ENCODE data around the gene GSG1L. TPM values are rescaled to one million over a fixed set of nuclear protein-coding genes. Genes with fewer than 3 reads are reported as not detected.

The GSG1L gene
- total RNA-seq, 1 experiment from 2014 or later = not detected

DNA sequence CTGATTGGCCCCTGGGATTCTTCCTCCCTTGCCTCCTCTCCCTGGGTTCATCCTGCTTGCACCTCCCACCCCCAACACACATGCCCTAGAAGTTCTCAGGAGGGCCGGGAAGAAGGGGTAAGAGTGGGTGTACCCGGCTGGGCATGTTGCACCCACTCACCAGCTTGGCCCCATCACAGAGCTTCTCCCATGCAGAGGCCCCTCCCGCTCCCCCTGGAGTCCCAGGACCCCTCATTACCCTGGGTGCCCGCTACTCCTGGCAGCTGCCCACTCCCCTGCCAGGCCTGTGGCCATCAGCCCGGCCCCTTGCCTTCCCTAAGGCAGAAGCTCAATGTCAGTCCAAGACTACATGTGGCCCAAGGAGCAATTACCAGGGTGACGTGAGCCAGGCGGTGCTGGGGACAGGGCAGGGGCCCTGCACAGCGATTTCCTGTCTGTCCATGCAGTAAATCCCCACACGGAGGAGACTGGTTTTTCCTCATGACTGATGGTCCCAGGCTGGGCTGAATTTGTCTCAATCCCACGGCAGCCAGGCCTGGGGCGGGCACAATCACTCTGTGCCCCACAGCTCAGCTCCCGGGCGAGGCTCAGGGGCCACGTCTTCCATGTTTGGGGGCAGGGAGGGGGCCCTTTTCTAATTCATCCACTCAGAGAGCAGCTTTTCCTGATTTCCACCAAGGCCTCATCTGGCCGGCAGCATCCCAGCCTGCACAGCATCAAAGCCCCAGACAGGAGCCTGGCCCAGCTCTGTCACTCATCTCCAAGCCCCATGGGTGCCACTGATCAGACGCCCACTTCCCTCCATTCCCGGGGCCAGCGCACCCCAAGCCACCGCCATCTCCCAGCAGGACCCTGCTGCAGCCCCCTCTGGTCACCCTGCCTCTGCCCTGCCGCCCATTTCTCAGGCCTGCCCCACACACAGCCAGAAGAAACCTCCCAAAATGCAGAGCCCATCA, 278.9 kb downstream of the GSG1L start:
- H3K4me3 ChIP-seq = no peak overlapping the region
- intact Hi-C loops (cut with micrococcal nuclease; ENCODE audit: unreplicated experiment) = no loop called here
- no peak for TF ChIP-seq CTCF (conservative IDR thresholded peaks at IDR 0.05)
- no peak for TF ChIP-seq EZH2 (IDR thresholded peaks at IDR 0.05; ENCODE audit: low read depth)
- ChIA-PET CTCF (no interaction called here), POLR2A (ENCODE audit: unreplicated experiment) (no interaction called here)
- no peaks in the 10 kb centered on the region for H3K36me3 ChIP-seq (ENCODE audit: low read depth)
- no peaks in the 10 kb centered on the region for H3K4me1 ChIP-seq (replicated peaks; ENCODE audit: insufficient read depth)
- no peaks in the 10 kb centered on the region; the same call in 1 of the 2 replicates for H4K20me1 ChIP-seq (ENCODE audit: insufficient read depth)
- no TSS peak for BruUV-seq (replicated peaks)
- H3K79me2 ChIP-seq (ENCODE audit: low read depth) = no peaks in the 10 kb centered on the region
- H3K27me3 ChIP-seq (ENCODE audit: insufficient read depth, low read depth) = peaks cover 9% of the 10 kb centered on the region
- H2AFZ ChIP-seq = no peak overlapping the region
- no peaks in the 10 kb centered on the region for H3K9me3 ChIP-seq (ENCODE audit: insufficient read depth, low read depth)
- H3K9me2 ChIP-seq (ENCODE audit: insufficient read depth) = no peaks in the 10 kb centered on the region
- no peak overlapping the region for H3K27ac ChIP-seq
- DNase-seq = no peak
- no peaks in the 10 kb centered on the region for H3F3A ChIP-seq (ENCODE audit: insufficient read depth, low read depth)
- no peak overlapping the region for H3K4me2 ChIP-seq

DNA sequence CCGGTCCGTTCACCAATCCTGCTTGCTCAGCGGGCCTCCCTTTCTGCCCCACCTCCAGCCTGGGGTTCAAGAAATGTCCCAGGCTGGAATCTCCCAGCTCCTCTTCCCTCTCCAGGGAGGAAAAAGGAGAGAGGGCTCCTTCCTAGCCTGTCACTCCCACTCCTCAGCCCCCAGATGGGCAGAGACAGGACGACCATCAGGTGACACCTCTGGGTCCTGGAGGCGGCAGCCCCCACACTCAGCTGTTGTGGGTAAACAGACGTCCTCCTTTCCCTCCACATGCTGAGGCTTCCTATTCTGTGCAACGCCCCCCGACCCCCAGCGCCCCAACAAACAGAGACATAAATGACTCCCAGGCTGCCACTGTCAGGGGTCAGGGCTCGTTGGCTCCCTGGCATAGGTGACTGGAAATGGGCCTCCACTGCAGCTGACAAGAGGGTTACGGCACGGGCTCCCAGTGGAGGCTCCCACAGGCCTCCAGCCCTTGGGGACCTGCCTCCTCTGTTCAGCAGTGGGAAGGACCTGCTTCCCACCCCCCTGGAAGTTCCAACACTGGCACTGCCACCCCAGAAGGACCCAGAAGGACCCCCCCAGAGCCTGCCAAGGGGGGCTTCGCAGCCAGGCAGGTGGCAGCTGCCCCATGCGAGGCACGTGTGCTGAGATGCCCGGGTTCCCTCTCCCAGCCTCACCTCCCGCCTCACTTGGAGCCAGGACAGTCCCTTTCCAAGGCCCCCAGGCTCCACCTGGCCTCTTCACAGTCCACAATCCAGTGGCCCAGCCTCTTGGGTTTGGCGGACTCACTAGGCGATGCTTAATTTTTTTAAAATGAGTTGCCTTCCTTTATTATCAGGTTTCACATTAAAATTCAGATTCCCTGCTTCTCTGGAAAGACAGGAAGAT, 281.3 kb downstream of the GSG1L start:
- H3K9me2 ChIP-seq (ENCODE audit: insufficient read depth) = no peaks in the 10 kb centered on the region
- no peak overlapping the region for H3K4me2 ChIP-seq
- H3K27me3 ChIP-seq (ENCODE audit: insufficient read depth, low read depth) = peaks cover 6% of the 10 kb centered on the region; the same call in 1 of the 2 replicates
- H2AFZ ChIP-seq = no peak overlapping the region
- TF ChIP-seq EZH2 (IDR thresholded peaks at IDR 0.05; ENCODE audit: low read depth) = no peak
- TF ChIP-seq CTCF (conservative IDR thresholded peaks at IDR 0.05) = no peak
- intact Hi-C loops (cut with micrococcal nuclease; ENCODE audit: unreplicated experiment) = no loop called here
- H3K36me3 ChIP-seq (ENCODE audit: low read depth) = no peaks in the 10 kb centered on the region
- POLR2A ChIA-PET (ENCODE audit: unreplicated experiment) = no interaction called here
- H3K27ac ChIP-seq = no peak overlapping the region
- H3K79me2 ChIP-seq (ENCODE audit: low read depth) = no peaks in the 10 kb centered on the region
- TSS peak; percentile 16 for BruUV-seq (replicated peaks)
- H4K20me1 ChIP-seq (ENCODE audit: insufficient read depth) = no peaks in the 10 kb centered on the region; the same call in 1 of the 2 replicates
- H3K9me3 ChIP-seq (ENCODE audit: insufficient read depth, low read depth) = no peaks in the 10 kb centered on the region
- H3K4me3 ChIP-seq = no peak overlapping the region
- CTCF ChIA-PET = no interaction called here
- H3K4me1 ChIP-seq (replicated peaks; ENCODE audit: insufficient read depth) = no peaks in the 10 kb centered on the region
- no peaks in the 10 kb centered on the region for H3F3A ChIP-seq (ENCODE audit: insufficient read depth, low read depth)
- DNase-seq = no peak

DNA sequence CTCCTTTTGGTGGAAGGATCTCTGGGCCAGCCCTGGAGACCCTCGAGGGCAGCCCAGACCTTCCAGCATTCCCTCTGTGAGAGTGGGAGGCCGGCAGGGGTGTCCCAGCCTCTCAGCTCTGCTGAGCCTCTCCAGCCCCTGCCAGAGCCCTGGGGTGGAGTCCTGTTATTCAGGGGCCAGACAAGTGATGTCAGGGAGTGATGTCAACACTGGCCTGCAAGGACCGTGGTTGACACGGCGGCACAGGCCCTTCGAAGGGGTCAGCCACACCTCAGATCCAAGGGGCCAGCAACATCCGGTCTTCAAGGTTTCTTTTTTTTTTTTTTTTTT, 282.4 kb downstream of the GSG1L start:
- no TSS peak for BruUV-seq (replicated peaks)
- POLR2A ChIA-PET (ENCODE audit: unreplicated experiment) = no interaction called here
- H3K4me3 ChIP-seq = no peak overlapping the region
- H3K4me1 ChIP-seq (replicated peaks; ENCODE audit: insufficient read depth) = no peaks in the 10 kb centered on the region
- H3K9me2 ChIP-seq (ENCODE audit: insufficient read depth) = no peaks in the 10 kb centered on the region
- intact Hi-C loops (cut with micrococcal nuclease; ENCODE audit: unreplicated experiment) = no loop called here
- TF ChIP-seq CTCF (conservative IDR thresholded peaks at IDR 0.05) = no peak
- no peak for TF ChIP-seq EZH2 (IDR thresholded peaks at IDR 0.05; ENCODE audit: low read depth)
- DNase-seq = peak in 1 of 2 experiments; percentile 23
- H3K79me2 ChIP-seq (ENCODE audit: low read depth) = no peaks in the 10 kb centered on the region
- H3K27me3 ChIP-seq (ENCODE audit: insufficient read depth, low read depth) = no peaks in the 10 kb centered on the region; the same call in 1 of the 2 replicates
- no peaks in the 10 kb centered on the region for H3K9me3 ChIP-seq (ENCODE audit: insufficient read depth, low read depth)
- no peak overlapping the region for H3K4me2 ChIP-seq
- H3F3A ChIP-seq (ENCODE audit: insufficient read depth, low read depth) = no peaks in the 10 kb centered on the region
- no peaks in the 10 kb centered on the region; the same call in 1 of the 2 replicates for H4K20me1 ChIP-seq (ENCODE audit: insufficient read depth)
- H3K36me3 ChIP-seq (ENCODE audit: low read depth) = no peaks in the 10 kb centered on the region
- no peak overlapping the region for H3K27ac ChIP-seq
- CTCF ChIA-PET = no interaction called here
- no peak overlapping the region for H2AFZ ChIP-seq

All from PC-9 (cell line).